Retina (tissue), 1 donor: ENCODE results near the gene IFIT1.
"Not testable (repeated sequence)": the region's sequence is repeated elsewhere in the genome, so short reads cannot be mapped to it uniquely, and the experiment has no call there.

Experiments used
- DNase-seq: peaks from one replicate; pipeline ENCODE4 v3.0.0-alpha.2; 2016

The IFIT1 gene

DNA sequence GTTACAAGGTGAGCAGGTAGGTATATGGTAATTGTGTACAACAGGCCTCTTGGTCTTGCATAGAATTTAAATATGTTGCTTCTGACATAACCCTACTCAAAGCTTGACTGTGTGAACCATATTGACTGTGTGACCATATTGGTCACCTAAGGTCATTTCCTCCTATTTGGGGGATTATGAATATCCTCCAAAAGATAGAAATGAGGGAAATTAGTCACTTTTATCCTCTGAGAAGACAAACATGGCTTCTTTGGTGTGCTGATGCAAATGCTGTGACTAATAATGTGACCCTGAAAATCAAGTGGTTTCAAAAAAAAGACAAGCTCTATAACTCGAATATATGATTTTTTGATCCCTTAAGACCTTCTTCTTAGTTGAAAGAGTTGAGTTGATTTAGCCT is 49.9 kb downstream of the IFIT1 start:
- DNase-seq: no peak

DNA sequence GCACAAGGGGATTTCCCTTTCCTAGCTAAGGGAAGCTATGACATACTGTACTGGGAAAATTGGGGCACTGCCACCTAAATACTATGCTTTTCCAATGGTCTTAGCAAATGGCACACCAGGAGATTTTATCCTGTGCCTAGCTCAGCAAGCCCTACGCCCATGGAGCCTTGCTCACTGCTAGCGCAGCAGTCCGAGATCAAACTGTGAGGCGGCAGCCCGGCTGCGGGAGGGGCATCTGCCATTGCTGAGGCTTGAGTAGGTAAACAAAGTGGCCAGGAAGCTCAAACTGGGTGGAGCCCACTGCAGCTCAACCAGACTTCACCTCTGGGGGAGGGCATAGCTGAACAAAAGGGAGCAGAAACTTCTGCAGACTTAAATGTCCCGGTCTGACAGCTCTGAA is 52.4 kb downstream of the IFIT1 start:
- not testable (repeated sequence) for DNase-seq

DNA sequence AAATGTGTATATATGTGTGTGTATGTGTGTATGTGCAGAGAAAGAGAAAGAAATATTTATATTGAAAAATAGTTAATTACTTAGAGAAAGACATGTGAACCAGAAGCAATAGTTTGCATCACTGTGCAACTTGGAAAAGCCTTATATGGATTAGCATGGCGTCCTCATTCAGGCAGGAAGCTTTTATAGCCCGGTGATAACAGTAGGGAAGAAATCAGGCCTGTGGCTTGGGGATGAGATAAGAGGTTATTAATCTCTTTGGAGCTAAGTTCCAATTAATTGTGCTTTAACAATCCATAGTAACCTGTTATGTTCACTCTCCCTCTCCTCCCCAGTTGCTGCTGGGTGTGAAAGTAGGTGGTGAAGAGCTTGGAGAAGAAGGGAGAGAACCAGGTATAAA is 58.5 kb downstream of the IFIT1 start:
- DNase-seq: no peak

DNA sequence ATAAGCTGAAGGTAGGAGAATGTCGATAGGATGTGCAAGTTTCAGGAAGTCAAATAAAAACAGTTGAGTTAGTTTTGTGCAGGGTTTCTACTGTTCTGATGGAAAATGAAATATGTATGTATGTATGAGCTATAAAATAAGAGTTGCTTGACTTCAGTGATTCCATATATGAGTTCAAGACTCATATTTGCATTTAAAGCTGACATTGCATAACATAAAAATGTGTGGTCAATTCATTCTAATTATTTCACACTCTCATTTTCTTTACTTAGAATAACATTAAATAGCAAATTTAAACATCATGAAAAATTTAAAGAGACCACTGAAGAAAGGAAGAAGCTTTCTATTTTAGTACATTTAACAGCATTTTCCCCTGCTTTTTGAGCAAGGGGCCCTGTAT is 59.8 kb downstream of the IFIT1 start:
- DNase-seq: no peak

DNA sequence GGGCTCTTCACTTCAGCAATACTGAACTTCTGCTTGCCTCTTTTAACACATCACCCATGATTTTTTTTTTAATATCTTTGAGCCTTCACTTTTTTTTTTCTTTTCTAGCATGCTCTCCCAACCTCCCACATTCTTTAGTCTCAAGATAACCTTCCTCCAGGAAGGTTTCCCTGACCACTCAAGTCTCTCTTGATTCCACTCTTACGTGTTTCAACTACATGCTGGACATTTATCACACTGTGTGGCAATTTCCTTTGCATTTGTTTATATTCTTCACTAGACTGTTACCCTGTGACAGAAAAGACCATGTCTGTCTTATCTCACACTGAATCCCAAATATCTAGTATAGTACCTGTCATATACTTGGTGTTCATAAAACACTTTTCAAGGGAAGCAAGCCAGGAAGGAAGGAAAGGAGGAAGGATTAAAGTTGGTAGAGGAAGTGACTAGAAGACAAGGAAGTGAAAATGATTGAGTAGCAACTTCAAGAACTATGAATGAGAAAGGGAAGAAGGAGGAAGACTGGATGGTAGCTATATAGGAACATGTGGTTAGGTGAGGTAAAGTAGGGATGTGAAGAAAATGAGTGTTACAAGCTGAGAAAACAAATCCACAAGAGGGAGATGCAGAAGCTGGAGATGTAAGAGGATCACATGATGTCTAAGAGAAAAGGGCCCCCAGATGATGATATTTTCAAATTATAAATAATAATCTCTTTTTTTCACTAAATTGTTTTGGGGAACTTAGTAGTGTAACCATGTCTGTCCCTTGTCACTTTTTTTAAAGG is 62.3 kb downstream of the IFIT1 start:
- no peak for DNase-seq
